SK-N-SH treated with all-trans-retinoic acid at 6 μM for 48 hours (cell line): ENCODE measurements around the gene TESMIN.

Experiments
- ATAC-seq: fragments of 200-7000 bp; cut with Tn5 transposase; 3 replicates; pipeline ENCODE4 v1.9.1; 2020; ENCODE audit warnings: mild to moderate bottlenecking, moderate library complexity
- ARNTL ChIP-seq: fragments of 450-650 bp; formaldehyde crosslinking; IDR thresholded peaks from 2 replicates; pipeline ENCODE4 v1.5.0; 2020; ENCODE audit warnings: low read depth, mild to moderate bottlenecking, moderate library complexity, borderline replicate concordance
- CREB5 ChIP-seq: fragments of 250-450 bp; sonication (Bioruptor Pico); IDR thresholded peaks from 2 replicates; pipeline ENCODE4 v1.5.1; 2020; ENCODE audit warnings: low read depth, mild to moderate bottlenecking, moderate library complexity
- GLIS3 ChIP-seq: fragments of 250-450 bp; sonication (Bioruptor Pico); IDR thresholded peaks from 2 replicates; pipeline ENCODE4 v1.5.0; 2020; ENCODE audit warnings: mild to moderate bottlenecking, moderate library complexity
- ISL1 ChIP-seq: fragments of 250-450 bp; sonication (Bioruptor Pico); IDR thresholded peaks from 2 replicates; pipeline ENCODE4 v2.1.2; 2022; ENCODE audit warnings: mild to moderate bottlenecking, moderate library complexity
- OSR1 ChIP-seq: fragments of 250-450 bp; sonication (Bioruptor Pico); IDR thresholded peaks from 2 replicates; pipeline ENCODE4 v1.8.0; 2022; ENCODE audit warnings: moderate library complexity, mild to moderate bottlenecking, inconsistent platforms
- PPARA ChIP-seq: fragments of 250-450 bp; sonication (Bioruptor Pico); IDR thresholded peaks from 2 replicates; pipeline ENCODE4 v1.5.0; 2020; ENCODE audit warnings: mild to moderate bottlenecking, borderline replicate concordance
- RARB ChIP-seq: fragments of 250-450 bp; sonication (Bioruptor Pico); IDR thresholded peaks from 2 replicates; pipeline ENCODE4 v1.8.0; 2021; ENCODE audit warnings: mild to moderate bottlenecking, moderate library complexity
- SNAI2 ChIP-seq: fragments of 250-450 bp; sonication (Bioruptor Pico); IDR thresholded peaks from 2 replicates; pipeline ENCODE4 v1.5.0; 2020; ENCODE audit warnings: mild to moderate bottlenecking, moderate library complexity
- TCF4 ChIP-seq: fragments of 250-450 bp; sonication (Bioruptor Pico); IDR thresholded peaks from 2 replicates; pipeline ENCODE4 v1.8.0; 2021; ENCODE audit warnings: mild to moderate bottlenecking, moderate library complexity, borderline replicate concordance
- TOX ChIP-seq: fragments of 250-450 bp; sonication (Bioruptor Pico); IDR thresholded peaks from 2 replicates; pipeline ENCODE4 v1.8.0; 2021; ENCODE audit warnings: mild to moderate bottlenecking, moderate library complexity, borderline replicate concordance
- TSHZ2 ChIP-seq: fragments of 250-450 bp; sonication (Bioruptor Pico); IDR thresholded peaks from 2 replicates; pipeline ENCODE4 v1.5.0; 2020; ENCODE audit warnings: mild to moderate bottlenecking, moderate library complexity
- ZC3H10 ChIP-seq: fragments of 250-450 bp; sonication (Bioruptor Pico); IDR thresholded peaks from 2 replicates; pipeline ENCODE4 v1.5.1; 2021; ENCODE audit warnings: mild to moderate bottlenecking, moderate library complexity
- ZFP3 ChIP-seq: fragments of 250-450 bp; sonication (Bioruptor Pico); IDR thresholded peaks from 2 replicates; pipeline ENCODE4 v1.5.0; 2020; ENCODE audit warnings: mild to moderate bottlenecking, moderate library complexity
- ZFP30 ChIP-seq: fragments of 450-650 bp; formaldehyde crosslinking; IDR thresholded peaks from 2 replicates; pipeline ENCODE4 v1.5.0; 2022; ENCODE audit warnings: mild to moderate bottlenecking, moderate library complexity
- ZNF565 ChIP-seq: fragments of 450-650 bp; formaldehyde crosslinking; conservative IDR thresholded peaks from 2 replicates; pipeline ENCODE4 v1.5.0; 2020; ENCODE audit warnings: low read depth, mild to moderate bottlenecking, moderate library complexity
- ZNF70 ChIP-seq: fragments of 450-650 bp; formaldehyde crosslinking; IDR thresholded peaks from 2 replicates; pipeline ENCODE4 v1.5.0; 2020; ENCODE audit warnings: mild to moderate bottlenecking, moderate library complexity
- TF ChIP-seq, protein P1 (sequence below): fragments of 250-450 bp; sonication (Bioruptor Pico); IDR thresholded peaks from 2 replicates; pipeline ENCODE4 v1.8.0; 2020; ENCODE audit warnings: mild to moderate bottlenecking, moderate library complexity, borderline replicate concordance
- TF ChIP-seq, protein P2 (sequence below): fragments of 250-450 bp; sonication (Bioruptor Pico); IDR thresholded peaks from 2 replicates; pipeline ENCODE4 v1.8.0; 2021; ENCODE audit warnings: low read depth, mild to moderate bottlenecking, moderate library complexity, borderline replicate concordance

The TESMIN gene

DNA sequence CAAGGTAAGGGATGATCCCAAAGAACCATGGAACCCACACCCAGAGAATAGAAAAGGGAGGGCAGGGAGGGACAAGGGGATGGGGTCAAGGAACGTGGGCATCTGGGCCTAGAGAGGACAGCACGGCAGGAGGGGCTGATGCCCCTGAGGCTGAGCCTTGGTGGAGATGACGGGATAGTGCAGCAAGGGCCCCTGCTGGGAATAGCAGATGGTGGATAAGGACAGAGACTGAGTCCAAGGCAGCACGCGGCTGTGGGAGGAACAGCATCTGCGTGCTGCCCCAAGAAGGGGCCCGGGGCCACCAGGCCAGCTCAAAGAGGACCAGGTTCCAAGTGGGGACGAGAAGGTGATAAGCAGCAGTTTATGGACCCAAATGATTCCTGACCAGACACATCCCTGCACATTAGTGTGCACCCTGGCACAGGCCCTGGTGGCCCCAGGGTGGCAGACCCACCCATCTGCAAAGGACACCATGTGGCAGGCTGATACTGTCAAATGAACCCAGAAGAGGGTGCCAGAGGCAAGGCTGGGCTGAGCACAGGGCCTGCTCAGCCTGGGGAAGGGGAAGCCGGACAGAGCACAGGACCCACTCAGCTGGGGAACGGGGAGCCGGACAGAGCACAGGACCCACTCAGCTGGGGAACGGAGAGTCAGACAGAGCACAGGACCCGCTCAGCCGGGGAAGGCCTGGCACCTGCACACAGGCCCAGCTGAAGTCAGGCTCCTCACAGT lies 12.8 kb upstream of the TESMIN start:
- 0 out of 3 replicates have a peak, but pooled peaks have one; percentile 32 for ATAC-seq
- no peak for TF ChIP-seq ZNF70 (CRISPR knock-in tag)
- TF ChIP-seq ZFP3 (CRISPR knock-in tag) = no peak
- TF ChIP-seq ISL1 (CRISPR knock-in tag) = no peak
- TF ChIP-seq GLIS3 (CRISPR knock-in tag) = no peak
- no peak for TF ChIP-seq ZC3H10 (CRISPR knock-in tag)
- TF ChIP-seq ZNF565 (CRISPR knock-in tag) = no peak
- TF ChIP-seq, protein P1, sequence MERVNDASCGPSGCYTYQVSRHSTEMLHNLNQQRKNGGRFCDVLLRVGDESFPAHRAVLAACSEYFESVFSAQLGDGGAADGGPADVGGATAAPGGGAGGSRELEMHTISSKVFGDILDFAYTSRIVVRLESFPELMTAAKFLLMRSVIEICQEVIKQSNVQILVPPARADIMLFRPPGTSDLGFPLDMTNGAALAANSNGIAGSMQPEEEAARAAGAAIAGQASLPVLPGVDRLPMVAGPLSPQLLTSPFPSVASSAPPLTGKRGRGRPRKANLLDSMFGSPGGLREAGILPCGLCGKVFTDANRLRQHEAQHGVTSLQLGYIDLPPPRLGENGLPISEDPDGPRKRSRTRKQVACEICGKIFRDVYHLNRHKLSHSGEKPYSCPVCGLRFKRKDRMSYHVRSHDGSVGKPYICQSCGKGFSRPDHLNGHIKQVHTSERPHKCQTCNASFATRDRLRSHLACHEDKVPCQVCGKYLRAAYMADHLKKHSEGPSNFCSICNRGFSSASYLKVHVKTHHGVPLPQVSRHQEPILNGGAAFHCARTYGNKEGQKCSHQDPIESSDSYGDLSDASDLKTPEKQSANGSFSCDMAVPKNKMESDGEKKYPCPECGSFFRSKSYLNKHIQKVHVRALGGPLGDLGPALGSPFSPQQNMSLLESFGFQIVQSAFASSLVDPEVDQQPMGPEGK (CRISPR knock-in tag) = no peak
- TF ChIP-seq CREB5 (CRISPR knock-in tag) = no peak
- TF ChIP-seq RARB (CRISPR knock-in tag) = no peak
- no peak for TF ChIP-seq TOX (CRISPR knock-in tag)
- TF ChIP-seq, protein P2, sequence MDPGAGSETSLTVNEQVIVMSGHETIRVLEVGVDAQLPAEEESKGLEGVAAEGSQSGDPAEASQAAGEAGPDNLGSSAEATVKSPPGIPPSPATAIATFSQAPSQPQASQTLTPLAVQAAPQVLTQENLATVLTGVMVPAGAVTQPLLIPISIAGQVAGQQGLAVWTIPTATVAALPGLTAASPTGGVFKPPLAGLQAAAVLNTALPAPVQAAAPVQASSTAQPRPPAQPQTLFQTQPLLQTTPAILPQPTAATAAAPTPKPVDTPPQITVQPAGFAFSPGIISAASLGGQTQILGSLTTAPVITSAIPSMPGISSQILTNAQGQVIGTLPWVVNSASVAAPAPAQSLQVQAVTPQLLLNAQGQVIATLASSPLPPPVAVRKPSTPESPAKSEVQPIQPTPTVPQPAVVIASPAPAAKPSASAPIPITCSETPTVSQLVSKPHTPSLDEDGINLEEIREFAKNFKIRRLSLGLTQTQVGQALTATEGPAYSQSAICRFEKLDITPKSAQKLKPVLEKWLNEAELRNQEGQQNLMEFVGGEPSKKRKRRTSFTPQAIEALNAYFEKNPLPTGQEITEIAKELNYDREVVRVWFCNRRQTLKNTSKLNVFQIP (CRISPR knock-in tag) = no peak
- no peak for TF ChIP-seq TCF4 (CRISPR knock-in tag)

GRCh38 chr11:68763181-68763721 lies 11.9 kb upstream of the TESMIN start:
- TF ChIP-seq ZFP3 (CRISPR knock-in tag) (no peak), ZNF565 (CRISPR knock-in tag) (no peak), PPARA (CRISPR knock-in tag) (no peak), CREB5 (CRISPR knock-in tag) (no peak), OSR1 (no peak)
- no peak for ATAC-seq

GRCh38 chr11:68762481-68762880 lies 11.2 kb upstream of the TESMIN start:
- TF ChIP-seq CREB5 (CRISPR knock-in tag) = no peak
- no peak for ATAC-seq

DNA sequence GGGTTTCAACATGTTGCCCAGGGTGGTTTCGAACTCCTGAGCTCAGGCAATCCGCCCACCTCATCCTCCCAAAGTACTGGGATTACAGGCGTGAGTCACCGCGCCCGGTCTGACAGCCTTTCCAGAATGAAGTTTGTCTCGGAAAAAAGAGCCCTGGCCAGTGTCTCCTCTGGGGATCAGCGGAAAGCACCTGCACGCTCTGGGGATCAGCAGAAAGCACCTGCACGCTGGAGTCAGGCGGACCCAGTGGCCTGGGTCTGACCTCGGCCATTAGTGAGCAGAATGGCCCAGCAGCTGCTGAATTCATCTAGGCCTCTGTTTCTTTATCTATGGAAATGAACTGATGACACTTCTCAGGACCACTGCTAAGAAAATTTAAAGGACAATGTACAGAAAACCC lies 10.5 kb upstream of the TESMIN start:
- no peak for ATAC-seq

More for the DNA sequence above, 10.5 kb upstream of the TESMIN start:
- no peak for TF ChIP-seq ZNF70 (CRISPR knock-in tag)
- no peak for TF ChIP-seq SNAI2 (CRISPR knock-in tag)
- TF ChIP-seq TSHZ2 = no peak
- no peak for TF ChIP-seq TCF4 (CRISPR knock-in tag)
- TF ChIP-seq OSR1 = no peak
- no peak for TF ChIP-seq PPARA (CRISPR knock-in tag)
- no peak for TF ChIP-seq ARNTL (CRISPR knock-in tag)
- no peak for TF ChIP-seq ZC3H10 (CRISPR knock-in tag)
- no peak for TF ChIP-seq ZFP30
- TF ChIP-seq, all 23 proteins: peak for 0
